Measurements from ENCODE around the gene ZNF662. TPM values are rescaled to one million over a fixed set of nuclear protein-coding genes. Genes with fewer than 3 reads are reported as not detected.

The ZNF662 gene
- total and polyA plus RNA-seq, 9 of the 15 experiments (the other 6 are each of a cell fraction or from before 2014, with no cell fraction given): 0.07 to 0.55 (median 0.27) TPM

GRCh38 chr3:42880601-42881451 lies 25.1 kb upstream of the ZNF662 start (continued):
- no peak for TF ChIP-seq TRIM25 (IDR thresholded peaks at IDR 0.05; ENCODE audit: borderline replicate concordance)
- no peak for TF ChIP-seq ZFPM2 (CRISPR knock-in tag; IDR thresholded peaks at IDR 0.05)
- no peak for TF ChIP-seq ARNT (IDR thresholded peaks at IDR 0.05)
- no peak for TF ChIP-seq ATF1 (CRISPR knock-in tag; IDR thresholded peaks at IDR 0.05)
- TF ChIP-seq ATF1 (tag; IDR thresholded peaks at IDR 0.05): peak; percentile 55; the same call in 1 of the 2 replicates
- no peak for TF ChIP-seq CBX5 (IDR thresholded peaks at IDR 0.05; ENCODE audit: borderline replicate concordance, low read depth)
- TF ChIP-seq, protein P1, sequence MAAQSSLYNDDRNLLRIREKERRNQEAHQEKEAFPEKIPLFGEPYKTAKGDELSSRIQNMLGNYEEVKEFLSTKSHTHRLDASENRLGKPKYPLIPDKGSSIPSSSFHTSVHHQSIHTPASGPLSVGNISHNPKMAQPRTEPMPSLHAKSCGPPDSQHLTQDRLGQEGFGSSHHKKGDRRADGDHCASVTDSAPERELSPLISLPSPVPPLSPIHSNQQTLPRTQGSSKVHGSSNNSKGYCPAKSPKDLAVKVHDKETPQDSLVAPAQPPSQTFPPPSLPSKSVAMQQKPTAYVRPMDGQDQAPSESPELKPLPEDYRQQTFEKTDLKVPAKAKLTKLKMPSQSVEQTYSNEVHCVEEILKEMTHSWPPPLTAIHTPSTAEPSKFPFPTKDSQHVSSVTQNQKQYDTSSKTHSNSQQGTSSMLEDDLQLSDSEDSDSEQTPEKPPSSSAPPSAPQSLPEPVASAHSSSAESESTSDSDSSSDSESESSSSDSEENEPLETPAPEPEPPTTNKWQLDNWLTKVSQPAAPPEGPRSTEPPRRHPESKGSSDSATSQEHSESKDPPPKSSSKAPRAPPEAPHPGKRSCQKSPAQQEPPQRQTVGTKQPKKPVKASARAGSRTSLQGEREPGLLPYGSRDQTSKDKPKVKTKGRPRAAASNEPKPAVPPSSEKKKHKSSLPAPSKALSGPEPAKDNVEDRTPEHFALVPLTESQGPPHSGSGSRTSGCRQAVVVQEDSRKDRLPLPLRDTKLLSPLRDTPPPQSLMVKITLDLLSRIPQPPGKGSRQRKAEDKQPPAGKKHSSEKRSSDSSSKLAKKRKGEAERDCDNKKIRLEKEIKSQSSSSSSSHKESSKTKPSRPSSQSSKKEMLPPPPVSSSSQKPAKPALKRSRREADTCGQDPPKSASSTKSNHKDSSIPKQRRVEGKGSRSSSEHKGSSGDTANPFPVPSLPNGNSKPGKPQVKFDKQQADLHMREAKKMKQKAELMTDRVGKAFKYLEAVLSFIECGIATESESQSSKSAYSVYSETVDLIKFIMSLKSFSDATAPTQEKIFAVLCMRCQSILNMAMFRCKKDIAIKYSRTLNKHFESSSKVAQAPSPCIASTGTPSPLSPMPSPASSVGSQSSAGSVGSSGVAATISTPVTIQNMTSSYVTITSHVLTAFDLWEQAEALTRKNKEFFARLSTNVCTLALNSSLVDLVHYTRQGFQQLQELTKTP (IDR thresholded peaks at IDR 0.05; ENCODE audit: low read depth in 1 of 2, partially characterized antibody in 2 of 2): no peak
- TF ChIP-seq BRF1 (IDR thresholded peaks at IDR 0.05; ENCODE audit: borderline replicate concordance, extremely low read depth, insufficient read length): no peak
- TF ChIP-seq CBX2 (IDR thresholded peaks at IDR 0.05; ENCODE audit: insufficient read depth, low read length, poor library complexity, severe bottlenecking): no peak
- peak; percentile 96 to 97 for TF ChIP-seq MAZ (CRISPR knock-in tag; conservative IDR thresholded peaks at IDR 0.05 in 1 of 2, IDR thresholded peaks at IDR 0.05 in 1 of 2)
- TF ChIP-seq NUFIP1 (IDR thresholded peaks at IDR 0.05; ENCODE audit: partially characterized antibody): no peak
- no peak for TF ChIP-seq RBBP5 (IDR thresholded peaks at IDR 0.05; ENCODE audit: borderline replicate concordance, insufficient read depth, low read length, poor library complexity, severe bottlenecking)
- TF ChIP-seq SMARCC2 (IDR thresholded peaks at IDR 0.05; ENCODE audit: low read depth): no peak
- no peak for TF ChIP-seq SAFB2 (IDR thresholded peaks at IDR 0.05; ENCODE audit: borderline replicate concordance, low read depth, low read length, severe bottlenecking)
- TF ChIP-seq FOXK2 (conservative IDR thresholded peaks at IDR 0.05 in 1 of 2, IDR thresholded peaks at IDR 0.05 in 1 of 2; ENCODE audit: low read depth in 2 of 2): no peak
- no peak for TF ChIP-seq ZSCAN32 (CRISPR knock-in tag; IDR thresholded peaks at IDR 0.05)
- 0 out of 2 replicates have a peak, but pooled peaks have one; percentile 42 for TF ChIP-seq GATAD2A (IDR thresholded peaks at IDR 0.05)
- no peak for TF ChIP-seq CAMTA2 (CRISPR knock-in tag; conservative IDR thresholded peaks at IDR 0.05)
- TF ChIP-seq ZFP30 (CRISPR knock-in tag; IDR thresholded peaks at IDR 0.05; ENCODE audit: borderline replicate concordance): no peak
- no peak for TF ChIP-seq MIER1 (IDR thresholded peaks at IDR 0.05; ENCODE audit: low read depth)
- no peak for TF ChIP-seq MTA1 (IDR thresholded peaks at IDR 0.05; ENCODE audit: borderline replicate concordance)
- no peak for TF ChIP-seq HEY1 (CRISPR knock-in tag; IDR thresholded peaks at IDR 0.05; ENCODE audit: borderline replicate concordance)

Measured in K562 (cell line).